Suprapubic skin (tissue), 4 donors: Measurements from ENCODE around the gene ANO3. TPM values are rescaled to one million over a fixed set of nuclear protein-coding genes. Genes with fewer than 3 reads are reported as not detected.

ENCODE experiments used
- DNase-seq, 2 donors: peaks; one replicate each; pipeline ENCODE4 v3.0.0-alpha.2; 2019; ENCODE audit warnings: low spot score in 2 of 2
- H3K27ac ChIP-seq: fragments of 200-600 bp; sonication (generic); one replicate; pipeline ENCODE4 v1.5.1; 2019
- H3K27me3 ChIP-seq: fragments of 200-600 bp; sonication (generic); one replicate; pipeline ENCODE4 v1.5.1; 2019
- H3K36me3 ChIP-seq: fragments of 200-600 bp; sonication (generic); one replicate; pipeline ENCODE4 v1.5.1; 2019
- H3K4me1 ChIP-seq: fragments of 200-600 bp; sonication (generic); one replicate; pipeline ENCODE4 v1.5.1; 2019
- H3K4me3 ChIP-seq: fragments of 200-600 bp; sonication (generic); one replicate; pipeline ENCODE4 v1.5.1; 2019; ENCODE audit warnings: mild to moderate bottlenecking
- H3K9me3 ChIP-seq: fragments of 200-600 bp; sonication (generic); one replicate; pipeline ENCODE4 v1.5.1; 2019
- CTCF ChIP-seq, 2 donors: fragments of 200-600 bp in 1 of 2; fragments of 450-650 bp in 1 of 2; sonication (generic) in 1 of 2; IDR thresholded peaks; one replicate each; pipeline ENCODE4 v1.5.1; 2016 to 2019; ENCODE audit warnings: antibody characterized with exemption in 2 of 2, mild to moderate bottlenecking in 1 of 2, moderate library complexity in 1 of 2
- EP300 ChIP-seq: sonication (generic); formaldehyde crosslinking; IDR thresholded peaks from one replicate; pipeline ENCODE4 v1.6.1; 2017; ENCODE audit warnings: antibody characterized with exemption
- POLR2A ChIP-seq, 2 donors: fragments of 450-650 bp; IDR thresholded peaks; one replicate each; pipeline ENCODE4 v1.6.1; 2017; ENCODE audit warnings: antibody characterized with exemption in 2 of 2, mild to moderate bottlenecking in 2 of 2, moderate library complexity in 2 of 2
- POLR2AphosphoS5 ChIP-seq, 3 donors: sonication (generic); formaldehyde crosslinking; IDR thresholded peaks; one replicate each; pipeline ENCODE4 v1.6.1; 2017; ENCODE audit warnings: antibody characterized with exemption in 3 of 3
- WGBS: methylation state at CpG from one replicate; pipeline ENCODE4 v1.1.5; 2018; 5-methylcytosine and 5-hydroxymethylcytosine counted together
- total RNA-seq, 4 donors: library from RNA; depleted of rRNA; stranded (reverse); fragments of >200 nt; gene quantifications; one replicate each; pipeline ENCODE4 v1.1.0, GENCODE V29; 2016

The ANO3 gene
- total RNA-seq, 4 donors from 2014 or later, result 0.08 to 0.29 (median 0.16) TPM; not detected in 1

DNA sequence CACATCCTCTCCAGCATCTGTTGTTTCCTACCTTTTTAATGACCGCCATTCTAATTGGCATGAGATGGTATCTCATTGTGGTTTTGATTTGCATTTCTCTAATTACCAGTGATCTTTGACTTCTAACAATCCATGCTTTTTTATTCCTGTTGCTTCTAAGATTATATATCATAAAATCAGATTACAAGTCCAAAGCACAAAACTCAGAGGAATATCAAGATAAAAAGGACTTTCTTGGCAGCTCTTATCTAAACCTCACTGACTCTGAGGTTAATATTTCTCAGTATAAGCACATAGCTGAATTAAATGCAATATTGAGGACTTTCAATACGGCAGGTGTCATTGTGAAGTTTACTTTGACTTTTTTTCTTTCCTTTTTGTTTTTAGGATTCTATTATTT, 378.6 kb downstream of the ANO3 start:
- Histone ChIP-seq H3K4me3 (no peak overlapping the region), H3K27me3 (no peaks in the 10 kb centered on the region), H3K36me3 (no peaks in the 10 kb centered on the region), H3K9me3 (no peaks in the 10 kb centered on the region), H3K4me1 (no peaks in the 10 kb centered on the region), H3K27ac (no peak overlapping the region)
- no peak for TF ChIP-seq CTCF (IDR thresholded peaks at IDR 0.05)
- no peak for TF ChIP-seq POLR2AphosphoS5 (IDR thresholded peaks at IDR 0.05)
- TF ChIP-seq POLR2A (IDR thresholded peaks at IDR 0.05), result no peak
- no peak for TF ChIP-seq EP300
- 89% methylated on average over 2 of the region's 2 CpGs for WGBS
- DNase-seq, result no peak

DNA sequence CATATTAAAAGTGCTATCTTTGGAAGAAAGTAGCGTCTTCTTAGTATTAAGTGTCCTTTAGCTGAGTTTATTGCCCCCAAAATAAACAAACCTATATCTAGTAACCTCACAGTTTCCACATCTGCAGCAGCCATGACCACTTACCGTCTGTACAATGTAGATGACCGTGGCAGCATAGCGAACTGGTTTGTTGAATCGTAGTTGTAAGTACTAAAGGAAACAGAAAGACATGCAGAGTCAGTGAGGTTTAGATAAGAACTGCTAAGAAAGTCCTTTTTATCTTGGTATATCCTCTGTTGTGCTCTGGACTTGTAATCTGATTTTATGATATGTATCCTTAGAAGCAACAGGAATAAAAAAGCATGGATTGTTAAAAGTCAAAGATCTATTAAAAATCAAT, 380.6 kb downstream of the ANO3 start:
- H3K4me3 ChIP-seq, result no peak overlapping the region
- no peak overlapping the region for H3K27ac ChIP-seq
- no peak for DNase-seq
- TF ChIP-seq POLR2A (IDR thresholded peaks at IDR 0.05) (no peak), CTCF (IDR thresholded peaks at IDR 0.05) (no peak), EP300 (no peak), POLR2AphosphoS5 (IDR thresholded peaks at IDR 0.05) (no peak)
- H3K9me3 ChIP-seq, result no peaks in the 10 kb centered on the region
- no peaks in the 10 kb centered on the region for H3K27me3 ChIP-seq
- WGBS, result 59% methylated on average over 5 of the region's 5 CpGs
- no peaks in the 10 kb centered on the region for H3K4me1 ChIP-seq
- H3K36me3 ChIP-seq, result no peaks in the 10 kb centered on the region

Other genes starting within 250 kb of the ANO3 start
- 10 to 100 TPM; 36.1 to 64.8 (median 55.0) TPM for gene MUC15, start 240.1 kb downstream of the ANO3 start, total RNA-seq